ENCODE results near the gene ROBO3.

Gene ROBO3

DNA sequence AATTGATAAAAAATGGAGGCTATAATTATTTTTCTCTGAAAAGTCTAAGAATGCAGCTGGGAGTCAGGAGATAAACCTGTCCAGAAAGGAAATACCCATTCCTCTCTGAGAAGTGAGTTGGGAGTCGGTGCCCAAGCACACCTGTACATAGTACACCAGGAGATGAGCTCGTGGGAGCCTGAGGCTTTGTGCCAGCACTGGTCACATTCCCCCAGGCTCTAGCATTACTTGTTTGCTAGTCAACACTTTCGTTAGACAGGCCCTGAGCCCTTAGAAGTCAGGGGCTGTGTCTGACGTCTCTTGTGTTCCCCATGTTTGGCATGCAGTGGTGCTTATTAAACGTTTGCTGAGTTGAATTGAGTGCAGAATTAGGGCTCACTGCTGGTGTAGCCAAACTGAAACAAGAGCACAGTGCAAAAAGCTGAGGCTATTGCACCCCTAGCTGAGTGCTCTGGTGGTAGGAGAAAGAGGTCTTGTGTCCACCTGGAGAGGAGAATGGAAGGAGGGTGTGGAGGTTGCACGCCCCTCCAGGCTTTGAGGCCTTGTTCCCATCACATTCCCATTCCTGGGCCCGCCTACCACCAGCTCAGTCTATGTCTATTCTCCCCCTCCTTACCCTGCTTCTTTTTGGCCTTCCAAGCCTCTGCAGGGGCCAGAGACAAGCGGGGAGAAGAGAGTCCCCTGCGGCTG lies 25.6 kb downstream of the ROBO3 start:
- no peak for DNase-seq (ENCODE audit: low read depth, low spot score)
- H3K27ac ChIP-seq = no peak overlapping the region

DNA sequence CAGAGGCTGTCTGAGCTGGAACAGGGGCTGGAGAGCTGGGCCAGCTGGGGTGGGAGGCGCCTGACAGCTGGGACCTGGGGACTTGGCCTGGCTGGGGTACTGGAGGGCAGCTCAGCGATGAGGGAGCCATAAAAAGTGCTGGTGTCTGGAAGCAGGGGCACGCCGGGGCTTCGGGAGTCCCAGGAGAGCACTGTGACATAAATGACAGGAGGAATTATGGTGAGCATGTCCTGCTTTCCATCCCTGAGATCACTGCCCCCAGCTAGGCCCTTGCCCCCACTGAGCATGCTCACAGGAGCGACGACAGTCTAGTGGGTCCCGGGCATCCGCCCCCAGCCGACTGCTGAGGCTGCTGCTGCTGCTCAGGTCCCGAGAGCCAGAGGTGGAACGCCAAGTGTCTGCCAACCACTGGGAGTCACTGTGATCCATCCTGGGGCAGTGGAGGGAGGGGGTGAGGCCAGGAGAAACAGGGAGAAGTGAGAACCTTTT lies 26.2 kb downstream of the ROBO3 start:
- no peak overlapping the region for H3K27ac ChIP-seq
- DNase-seq (ENCODE audit: low read depth, low spot score) = no peak

DNA sequence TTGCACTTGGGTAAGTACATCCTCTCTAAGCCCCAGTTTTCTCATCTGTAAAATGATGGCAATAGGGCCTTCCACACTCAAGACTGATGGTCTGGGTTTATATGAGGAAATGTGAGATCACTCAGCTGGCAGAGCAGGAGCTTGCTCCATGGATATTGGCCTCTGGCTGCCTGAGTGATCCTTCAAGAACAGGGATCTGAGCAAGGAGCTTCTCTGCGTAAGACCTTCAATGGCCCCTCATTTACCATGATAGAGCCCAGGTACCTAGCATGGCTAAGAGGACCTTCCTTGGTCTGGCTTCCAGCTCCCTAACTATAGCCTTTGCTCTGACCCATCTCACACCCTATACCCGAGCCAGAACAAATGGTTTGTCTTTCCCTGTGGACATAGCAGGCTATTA lies 26.9 kb downstream of the ROBO3 start:
- no peak for DNase-seq (ENCODE audit: low read depth, low spot score)
- H3K27ac ChIP-seq = no peak overlapping the region

DNA sequence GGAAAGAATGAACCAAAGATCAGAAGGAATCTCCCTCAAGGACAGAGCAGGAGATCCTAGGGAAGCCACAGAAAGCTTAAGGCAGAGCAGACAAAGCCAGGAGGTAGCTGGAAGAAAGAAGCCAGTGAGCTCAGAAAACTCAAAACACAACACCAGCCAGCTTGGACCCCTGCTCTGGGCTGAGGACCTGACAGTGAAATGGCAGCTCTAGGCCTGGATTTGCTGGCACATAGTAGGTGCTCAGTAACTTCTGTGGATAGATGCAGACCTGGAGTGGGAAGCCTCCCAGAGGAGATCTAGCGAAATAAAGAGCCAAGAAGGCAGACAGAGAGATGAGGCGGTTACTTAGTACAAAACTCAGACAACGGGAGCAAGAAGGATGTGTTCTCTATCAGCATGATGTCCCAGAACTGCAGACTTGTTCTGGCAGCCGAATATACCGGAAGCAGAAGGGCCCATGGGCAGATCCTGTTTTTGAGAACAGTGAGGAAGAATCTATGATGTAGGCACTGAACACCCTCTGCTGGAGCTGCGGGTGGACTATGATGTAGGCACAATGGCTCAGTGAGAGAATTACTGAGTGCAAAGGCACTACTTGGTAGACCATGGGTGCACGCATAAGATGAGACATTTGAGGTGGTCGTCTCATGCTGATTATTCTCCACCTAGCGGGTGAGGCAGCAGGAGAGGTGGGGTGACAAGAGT lies 27.7 kb downstream of the ROBO3 start:
- DNase-seq (ENCODE audit: low read depth, low spot score) = no peak
- no peak overlapping the region for H3K27ac ChIP-seq

DNA sequence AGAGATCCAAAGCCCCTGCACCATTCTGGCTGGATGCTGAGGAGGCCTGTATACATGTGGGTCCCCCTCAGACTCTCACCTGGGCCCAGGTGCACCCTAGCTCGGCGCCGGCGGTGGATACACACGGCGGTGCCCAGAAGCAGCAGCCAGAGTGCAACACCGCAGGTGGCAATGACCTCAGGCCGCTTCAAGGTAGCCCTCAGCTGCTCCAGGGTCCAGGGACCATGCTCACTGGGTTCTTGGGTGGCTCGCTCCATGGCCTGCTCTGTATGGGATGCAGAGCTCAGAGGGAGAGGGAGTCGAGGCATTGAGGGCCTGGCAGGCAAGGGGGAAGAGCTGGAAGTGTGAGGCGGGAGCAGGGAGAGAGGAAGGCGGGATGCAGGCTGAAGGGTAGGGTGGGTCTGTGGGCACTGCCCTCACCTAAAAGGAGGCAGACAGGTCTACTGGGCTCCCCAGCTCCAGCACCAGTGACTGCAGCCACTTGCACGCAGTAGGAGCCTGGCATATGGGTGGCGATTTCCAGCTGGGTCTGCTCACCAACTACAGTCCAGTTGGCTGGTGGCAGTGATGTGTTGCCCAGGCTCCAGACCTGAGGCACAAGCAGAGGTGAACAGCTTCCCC lies 28.7 kb downstream of the ROBO3 start:
- no peak overlapping the region for H3K27ac ChIP-seq
- DNase-seq (ENCODE audit: low read depth, low spot score) = no peak

DNA sequence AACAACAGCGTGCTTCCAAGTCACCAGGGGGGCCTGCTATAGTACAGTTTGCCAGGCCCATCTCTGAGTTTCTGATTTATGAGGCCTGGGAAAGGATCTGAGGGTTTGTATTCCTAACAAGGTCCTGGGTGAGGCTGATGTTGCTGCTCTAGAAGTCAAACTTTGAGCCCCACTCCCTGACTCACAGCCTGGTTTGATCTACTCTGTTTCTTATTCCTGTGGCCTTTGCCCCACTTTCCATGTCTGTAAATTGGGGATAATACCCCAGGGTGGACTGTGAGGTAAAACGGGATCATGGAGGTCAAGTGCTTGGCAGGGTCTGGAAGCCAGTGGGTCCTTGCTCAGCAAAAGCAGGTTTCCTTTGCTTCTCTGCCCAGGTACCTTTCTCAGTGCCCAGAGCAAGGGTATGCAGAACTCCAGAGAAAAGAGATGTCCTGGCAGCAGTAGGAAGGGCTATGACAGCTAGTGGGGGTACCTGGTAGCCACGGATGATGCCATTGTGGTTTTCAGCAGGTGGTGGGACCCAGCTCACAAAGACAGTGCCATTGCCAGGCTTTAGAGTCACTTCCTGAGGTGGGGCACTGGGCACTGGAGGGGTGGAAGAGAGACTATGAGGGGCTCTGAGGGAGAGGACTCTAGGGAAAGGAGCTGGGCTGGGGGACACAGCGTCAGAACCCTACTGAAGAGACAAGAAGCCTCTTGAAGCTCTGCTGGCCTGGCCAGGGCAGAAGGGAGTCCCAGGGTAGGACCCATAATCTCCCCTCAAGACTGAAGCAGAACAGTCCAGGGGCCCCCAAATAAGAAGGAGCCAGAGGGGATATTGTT lies 29.6 kb downstream of the ROBO3 start:
- DNase-seq (ENCODE audit: low read depth, low spot score) = no peak
- H3K27ac ChIP-seq = no peak overlapping the region

DNA sequence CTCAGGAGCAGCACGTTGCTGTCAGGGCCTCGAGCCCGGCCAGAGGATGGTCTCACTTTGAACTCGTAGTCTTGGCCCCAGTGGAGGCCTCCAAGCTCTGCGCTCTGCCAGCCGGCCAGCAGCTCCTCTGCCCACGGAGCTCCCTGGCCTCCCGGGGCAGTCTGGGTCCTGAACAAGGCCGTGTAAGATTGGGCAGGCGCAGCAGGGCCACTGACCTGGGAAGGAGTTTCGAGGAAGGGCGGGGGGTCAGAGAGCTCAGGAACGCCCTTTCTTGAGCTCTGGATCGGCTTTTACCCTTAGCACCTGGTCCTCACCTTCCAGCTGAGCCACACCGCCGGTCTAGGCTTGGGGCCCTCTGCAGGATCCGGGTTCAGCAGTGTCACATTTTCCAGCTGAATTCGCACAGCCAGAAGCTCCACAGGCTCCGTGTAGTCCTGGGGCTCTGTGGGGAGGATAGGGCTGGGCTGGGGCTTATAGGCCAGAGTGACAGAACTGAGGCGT lies 30.3 kb downstream of the ROBO3 start:
- no peak for DNase-seq (ENCODE audit: low read depth, low spot score)
- H3K27ac ChIP-seq = no peak overlapping the region

DNA sequence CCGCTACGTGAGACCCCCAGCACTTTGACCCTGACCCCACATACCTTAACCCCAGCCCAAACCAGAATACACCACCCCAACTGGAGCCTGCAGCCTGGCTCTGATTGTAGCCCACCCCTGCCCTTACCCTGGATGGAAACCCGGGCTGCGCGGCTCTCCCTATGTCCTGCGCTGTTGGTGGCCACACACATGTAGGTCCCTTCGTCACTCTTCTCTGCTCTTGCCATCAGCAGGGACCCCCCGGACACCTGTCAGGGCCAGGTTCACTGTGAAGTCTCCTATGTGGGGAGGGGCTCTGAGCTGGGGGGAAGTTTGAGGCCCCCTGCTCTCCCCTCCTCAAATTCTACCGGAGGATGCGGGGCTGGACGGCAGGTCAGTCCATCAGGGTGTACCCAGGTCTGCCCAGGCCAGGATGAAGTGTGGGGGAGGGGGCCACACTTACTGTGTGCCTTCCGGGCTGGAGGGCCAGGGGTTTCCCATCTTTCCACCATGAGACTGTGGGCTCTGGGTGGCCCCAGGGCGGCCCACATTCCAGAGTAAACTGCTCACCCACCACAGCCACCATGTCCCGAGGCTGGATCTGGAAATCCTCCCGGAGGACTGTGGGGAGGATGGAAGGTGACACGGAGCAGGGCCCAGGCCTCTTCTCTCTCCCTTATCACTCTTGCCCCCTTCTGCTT lies 31.0 kb downstream of the ROBO3 start:
- no peak overlapping the region for H3K27ac ChIP-seq
- no peak for DNase-seq (ENCODE audit: low read depth, low spot score)

DNA sequence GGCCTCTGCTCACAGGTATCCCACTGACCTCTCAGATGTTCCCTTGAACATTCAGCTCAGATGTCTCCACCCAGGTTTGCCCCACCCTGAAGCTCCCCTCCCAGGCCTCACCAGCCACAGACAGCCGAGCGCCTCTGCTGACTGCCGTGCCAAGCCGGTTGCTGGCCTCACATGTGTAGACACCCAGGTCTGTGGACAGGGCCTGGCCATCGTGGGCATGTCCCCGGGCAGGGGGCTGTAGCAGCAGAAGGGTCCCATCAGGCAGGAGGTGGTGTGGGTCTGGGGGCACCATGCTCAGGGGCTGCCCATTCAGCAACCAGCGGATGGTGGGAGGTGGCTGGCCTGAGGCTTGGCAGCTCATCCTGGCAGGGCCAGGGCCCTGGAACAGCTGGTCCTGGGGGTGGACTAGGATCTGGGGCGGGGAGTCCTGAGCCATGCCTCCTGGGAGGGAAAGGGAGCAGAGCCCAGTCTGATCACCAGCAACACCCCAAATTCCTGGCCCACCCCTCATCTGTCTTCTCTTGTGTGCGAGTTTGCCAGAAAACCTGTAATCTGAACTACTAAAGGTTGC lies 31.7 kb downstream of the ROBO3 start:
- H3K27ac ChIP-seq = no peak overlapping the region
- no peak for DNase-seq (ENCODE audit: low read depth, low spot score)

DNA sequence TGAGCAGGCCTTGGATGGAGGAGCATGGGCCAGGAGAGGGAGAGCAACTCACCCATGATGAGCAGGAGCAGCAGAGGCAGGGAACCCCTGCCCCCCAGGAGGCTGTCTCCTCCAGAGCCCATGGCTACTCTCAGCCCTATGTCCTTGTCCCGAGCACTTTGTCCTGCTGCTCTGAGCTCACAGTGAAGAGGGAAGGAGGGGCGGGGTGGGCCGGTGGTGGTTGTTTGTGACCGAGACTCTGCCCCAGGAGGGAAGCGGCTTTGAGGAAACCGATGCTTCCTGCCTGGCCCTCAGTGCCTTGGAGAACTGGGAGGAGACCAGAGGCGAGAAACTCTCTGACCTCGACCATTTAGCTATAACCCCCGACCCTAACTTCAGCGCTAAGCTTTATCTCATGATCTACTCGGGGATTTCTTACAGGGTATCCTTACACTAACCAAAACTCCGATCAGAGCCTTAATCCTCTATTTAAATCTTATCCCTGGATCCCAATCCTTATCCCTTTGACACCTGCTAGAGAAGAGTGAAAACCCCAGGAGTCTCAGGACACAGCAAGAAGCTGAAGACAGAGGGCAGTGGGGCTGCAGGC lies 32.5 kb downstream of the ROBO3 start, which contains the start of gene ROBO4:
Gene ROBO4, minus strand, starts transcription at position 192 of the 589 bp plus-strand sequence. Its CDS starts 70 bp downstream, at position 122.
- H3K27ac ChIP-seq = peak within 1 kb of the TSS; percentile 98
- DNase-seq (ENCODE audit: low read depth, low spot score) = no peak

DNA sequence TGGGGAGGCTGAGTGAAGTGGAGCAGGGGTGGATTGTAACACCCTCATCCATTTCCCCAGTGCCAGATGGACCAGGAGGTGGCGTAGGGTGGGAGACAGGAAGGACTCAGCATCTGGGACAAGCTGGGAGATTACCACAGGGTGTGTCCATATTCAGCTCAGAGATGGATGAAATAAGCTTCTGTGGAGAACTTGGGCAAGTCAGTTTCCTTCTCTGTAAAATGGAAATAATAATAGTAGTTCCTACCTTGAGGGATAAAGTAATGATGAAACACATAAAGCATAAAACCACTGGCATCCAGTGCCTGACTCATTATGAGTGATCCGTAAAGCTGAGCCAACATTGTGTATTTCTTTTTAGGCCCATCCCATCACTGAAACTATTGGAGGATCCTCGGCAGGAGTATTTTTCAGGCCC lies 33.0 kb downstream of the ROBO3 start:
- peak overlapping the region; percentile 98 for H3K27ac ChIP-seq
- DNase-seq (ENCODE audit: low read depth, low spot score) = peak; percentile 66

DNA sequence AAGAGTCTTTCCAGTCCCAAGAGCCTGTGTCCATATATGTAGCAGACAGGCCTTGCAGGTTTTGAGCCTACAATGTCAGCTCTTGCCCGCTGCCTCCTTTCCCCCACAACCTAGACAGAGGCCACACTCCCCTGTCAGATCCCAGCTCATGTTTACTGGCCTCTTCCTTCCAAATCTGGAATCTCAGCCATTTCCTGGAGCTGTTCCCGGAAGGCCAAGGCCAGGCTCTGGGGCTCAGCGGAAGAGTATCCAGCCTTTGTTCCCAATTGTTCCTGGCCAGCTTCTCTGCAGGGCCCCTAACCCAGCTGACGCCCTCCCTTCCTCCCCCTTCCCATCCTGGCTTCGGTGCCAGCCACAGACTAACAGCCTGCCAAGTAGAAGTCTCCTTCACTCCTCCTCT lies 33.5 kb downstream of the ROBO3 start:
- peak overlapping the region; percentile 98 for H3K27ac ChIP-seq
- DNase-seq (ENCODE audit: low read depth, low spot score) = no peak

DNA sequence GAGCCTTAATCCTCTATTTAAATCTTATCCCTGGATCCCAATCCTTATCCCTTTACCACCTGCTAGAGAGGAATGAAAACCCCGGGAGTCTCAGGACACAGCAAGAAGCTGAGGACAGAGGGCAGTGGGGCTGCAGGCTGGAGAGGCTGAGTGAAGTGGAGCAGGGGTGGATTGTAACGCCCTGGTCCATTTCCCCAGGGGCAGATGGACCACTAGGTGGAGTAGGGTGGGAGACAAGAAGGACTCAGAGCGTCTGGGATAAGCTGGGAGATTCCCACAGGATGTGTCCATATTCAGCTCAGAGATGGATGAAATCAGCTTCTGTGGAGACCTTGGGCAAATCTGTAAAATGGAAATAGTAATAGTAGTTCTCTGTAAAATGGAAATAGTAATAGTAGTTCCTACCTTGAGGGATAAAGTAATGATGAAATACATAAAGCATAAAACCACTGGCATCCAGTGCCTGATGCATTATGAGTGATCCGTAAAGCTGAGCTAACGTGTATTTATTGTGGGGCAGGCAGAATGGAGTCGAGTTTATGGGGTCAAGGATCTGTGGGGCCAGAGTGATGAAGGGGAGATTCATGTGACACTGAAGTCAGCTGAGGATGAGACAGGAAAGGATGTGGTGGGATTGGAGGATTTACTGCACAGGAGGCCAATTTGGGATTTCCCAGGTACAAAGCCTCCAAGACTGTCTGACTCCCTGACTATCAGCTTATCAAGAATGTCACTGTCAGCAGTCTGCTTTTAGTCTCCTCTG lies 34.3 kb downstream of the ROBO3 start:
- peak overlapping the region; percentile 98 for H3K27ac ChIP-seq
- no peak for DNase-seq (ENCODE audit: low read depth, low spot score)

DNA sequence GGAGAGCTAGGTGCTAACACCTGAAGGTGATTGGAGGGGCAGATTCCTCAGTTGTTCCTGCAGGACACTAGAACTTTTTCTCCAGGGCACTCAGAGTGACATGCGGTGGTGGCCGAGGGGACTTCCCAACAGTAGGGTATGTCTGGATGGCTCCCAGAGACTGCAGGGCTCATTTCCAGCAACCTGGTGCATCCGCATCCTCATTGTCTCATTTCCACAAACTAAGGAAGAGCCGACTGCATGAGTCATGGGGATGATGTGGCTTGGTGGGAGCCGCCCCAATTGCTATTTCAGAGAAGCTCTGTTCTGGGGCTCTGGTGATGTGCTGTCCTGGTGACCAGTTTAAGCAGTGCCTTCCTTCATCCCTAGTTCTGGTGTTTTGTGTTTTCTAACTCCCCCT lies 35.2 kb downstream of the ROBO3 start:
- DNase-seq (ENCODE audit: low read depth, low spot score) = peak; percentile 43
- H3K27ac ChIP-seq = peak overlapping the region; percentile 98

DNA sequence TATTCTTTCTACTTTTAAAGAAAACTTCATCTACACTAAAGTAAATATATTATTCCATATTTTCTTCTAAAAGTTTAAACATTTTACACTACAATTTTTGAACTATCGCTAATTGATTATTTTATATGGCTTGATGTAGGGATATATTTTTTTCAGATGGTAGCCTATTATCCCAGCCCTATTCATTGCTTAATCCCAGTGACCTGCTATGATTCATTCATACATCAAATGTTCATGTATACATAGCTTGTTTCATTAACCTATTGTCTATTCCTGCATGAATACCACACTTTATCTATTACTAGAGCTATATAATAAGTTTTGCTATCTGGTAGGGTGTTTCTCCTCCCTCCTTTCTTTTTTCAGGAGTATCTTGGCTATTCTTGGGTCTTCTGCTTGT lies 37.4 kb downstream of the ROBO3 start:
- no peak for DNase-seq (ENCODE audit: low read depth, low spot score)
- H3K27ac ChIP-seq = no peak overlapping the region

DNA sequence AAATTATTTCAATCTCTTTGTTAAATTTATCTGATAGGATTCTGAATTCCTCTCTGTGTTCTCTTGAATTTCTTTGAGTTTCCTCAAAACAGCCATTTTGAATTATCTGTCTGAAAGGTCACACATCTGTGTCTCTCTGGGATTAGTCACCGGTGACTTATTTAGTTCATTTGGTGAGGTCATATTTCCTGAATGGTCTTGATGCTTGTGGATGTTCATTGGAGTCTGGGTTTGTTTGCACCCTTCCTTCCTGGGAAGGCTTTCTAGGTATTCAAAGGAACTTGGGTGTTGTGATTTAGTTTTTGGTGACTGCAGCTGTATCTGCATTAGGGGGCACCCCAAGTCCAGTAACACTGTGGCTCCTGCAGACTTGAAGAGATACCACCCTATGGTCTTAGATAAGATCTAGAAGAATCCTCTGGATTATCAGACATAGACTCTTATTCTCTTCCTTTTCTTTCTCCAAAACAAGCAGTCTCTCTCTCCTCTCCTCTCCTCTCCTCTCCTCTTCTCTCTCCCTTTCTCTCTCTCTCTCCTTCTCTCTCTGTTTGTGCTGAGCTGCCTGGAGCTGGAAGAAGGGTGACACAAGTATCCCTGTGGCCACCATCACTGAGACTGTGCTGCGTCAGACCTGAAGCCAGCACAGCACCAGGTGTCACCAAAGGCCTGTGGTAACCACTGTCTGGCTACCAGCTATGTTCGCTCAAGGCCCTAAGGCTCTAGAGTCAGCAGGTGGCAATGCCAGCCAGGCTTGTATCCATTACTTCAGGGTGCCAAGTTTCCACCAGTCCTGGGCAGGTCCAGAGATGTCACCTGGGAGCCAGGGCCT lies 50.5 kb downstream of the ROBO3 start:
- H3K27ac ChIP-seq = no peak overlapping the region
- DNase-seq (ENCODE audit: low read depth, low spot score) = no peak

DNA sequence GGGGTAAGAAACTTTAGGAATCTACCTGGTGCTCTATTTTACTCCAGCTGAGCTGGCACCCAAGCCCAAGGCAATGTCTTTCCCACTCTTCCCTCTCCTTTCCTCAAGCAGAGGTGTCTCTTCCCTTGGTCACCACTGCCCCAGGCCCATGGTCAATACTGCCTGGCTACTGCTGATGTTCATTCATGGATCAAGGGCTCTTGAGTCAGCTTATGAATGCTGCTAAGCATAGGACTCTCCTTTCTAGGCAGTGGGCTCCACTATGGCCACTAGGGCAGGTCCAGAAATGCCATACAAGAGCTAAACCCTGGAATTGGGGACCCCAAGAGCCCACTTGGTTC lies 51.1 kb downstream of the ROBO3 start:
- no peak overlapping the region for H3K27ac ChIP-seq
- DNase-seq (ENCODE audit: low read depth, low spot score) = no peak
